CD14-positive monocyte (primary cell): Measurements from ENCODE around the gene MYO16. TPM values are rescaled to one million over a fixed set of nuclear protein-coding genes. Genes with fewer than 3 reads are reported as not detected.

ENCODE experiments used
- DNase-seq, 3 donors: peaks; one replicate each; pipeline ENCODE4 v3.0.0-alpha.2; 2011 to 2022
- H2AFZ ChIP-seq: 2 replicates; pipeline ENCODE4 v1.6.0; 2012; ENCODE audit warnings: mild to moderate bottlenecking, low read depth, low read length, inconsistent platforms; ENCODE audit not compliant: insufficient read depth, poor library complexity, severe bottlenecking
- H3K27ac ChIP-seq, 2 donors: 1 replicate in 1 of 2; 2 replicates in 1 of 2; pipeline ENCODE4 v1.5.1; 2012 to 2013; ENCODE audit warnings: low read length in 2 of 2, control low read depth in 1 of 2, inconsistent platforms in 1 of 2, low read depth in 1 of 2, mild to moderate bottlenecking in 1 of 2
- H3K27me3 ChIP-seq, 2 donors: one replicate each; pipeline versions ENCODE4 v1.6.0 to v1.6.1; 2011 to 2013; ENCODE audit warnings: low read length in 2 of 2; ENCODE audit not compliant: control insufficient read depth in 2 of 2, insufficient read depth in 2 of 2
- H3K36me3 ChIP-seq, 2 donors: replicated peaks in 1 of 2; 1 replicate in 1 of 2; 2 replicates in 1 of 2; pipeline versions ENCODE4 v1.5.1 to v1.6.1; 2012 to 2013; ENCODE audit warnings: low read length in 2 of 2, control low read depth in 1 of 2, inconsistent platforms in 1 of 2, mild to moderate bottlenecking in 1 of 2; ENCODE audit not compliant: insufficient read depth in 2 of 2, control insufficient read depth in 1 of 2
- H3K4me1 ChIP-seq, 2 donors: 1 replicate in 1 of 2; 2 replicates in 1 of 2; pipeline versions ENCODE4 v1.5.1 to v1.6.1; 2012 to 2013; ENCODE audit warnings: low read length in 2 of 2, control low read depth in 1 of 2, inconsistent platforms in 1 of 2, mild to moderate bottlenecking in 1 of 2, moderate library complexity in 1 of 2; ENCODE audit not compliant: insufficient read depth in 2 of 2, control insufficient read depth in 1 of 2
- H3K4me2 ChIP-seq: replicated peaks from 2 replicates; pipeline ENCODE3; 2012; ENCODE audit warnings: low read length, moderate library complexity, mild to moderate bottlenecking; ENCODE audit not compliant: poor library complexity, severe bottlenecking; ENCODE audit errors: extremely low read depth
- H3K4me3 ChIP-seq, 3 experiments: fragments of 200-600 bp in 1 of 3; sonication (generic) in 1 of 3; replicated peaks in 1 of 3; 1 replicate in 2 of 3; 2 replicates in 1 of 3; pipeline ENCODE4 v1.5.1; 2011 to 2013; ENCODE audit warnings: low read length in 3 of 3, mild to moderate bottlenecking in 3 of 3, control low read depth in 2 of 3, low read depth in 2 of 3, inconsistent platforms in 1 of 3, moderate library complexity in 1 of 3
- H3K79me2 ChIP-seq: 2 replicates; pipeline ENCODE4 v1.6.0; 2012; ENCODE audit warnings: mild to moderate bottlenecking, control low read depth, inconsistent platforms, low read length, moderate library complexity; ENCODE audit not compliant: insufficient read depth
- H3K9ac ChIP-seq: 2 replicates; pipeline ENCODE4 v1.6.0; 2017; ENCODE audit warnings: low read length, mild to moderate bottlenecking; ENCODE audit not compliant: insufficient read depth, poor library complexity, severe bottlenecking
- H3K9me3 ChIP-seq, 2 donors: replicated peaks in 1 of 2; 1 replicate in 1 of 2; 2 replicates in 1 of 2; pipeline versions ENCODE4 v1.5.1 to v1.6.1; 2012 to 2013; ENCODE audit warnings: low read length in 2 of 2, control low read depth in 1 of 2; ENCODE audit not compliant: control insufficient read depth in 1 of 2, insufficient read depth in 1 of 2
- H4K20me1 ChIP-seq: 2 replicates; pipeline ENCODE4 v1.6.0; 2012; ENCODE audit warnings: mild to moderate bottlenecking, low read length, control low read depth, moderate library complexity; ENCODE audit not compliant: insufficient read depth
- H3K27ac Mint-ChIP-seq, 7 donors: one replicate each; pipeline ENCODE4 v1.8.0; 2020; ENCODE audit warnings: mild to moderate bottlenecking in 7 of 7, mixed read lengths in 7 of 7, moderate library complexity in 6 of 7, inconsistent platforms in 2 of 7
- H3K27me3 Mint-ChIP-seq, 3 donors: one replicate each; pipeline ENCODE4 v1.8.0; 2021 to 2022; ENCODE audit warnings: low read depth in 3 of 3, mild to moderate bottlenecking in 3 of 3, mixed read lengths in 3 of 3, moderate library complexity in 3 of 3, inconsistent platforms in 1 of 3
- H3K36me3 Mint-ChIP-seq, 2 donors: one replicate each; pipeline ENCODE4 v1.8.0; 2020; ENCODE audit warnings: mixed read lengths in 2 of 2, inconsistent platforms in 1 of 2, mild to moderate bottlenecking in 1 of 2
- H3K4me1 Mint-ChIP-seq: one replicate; pipeline ENCODE4 v1.8.0; 2020; ENCODE audit warnings: mild to moderate bottlenecking, mixed read lengths
- H3K4me3 Mint-ChIP-seq, 2 donors: one replicate each; pipeline ENCODE4 v1.8.0; 2020; ENCODE audit warnings: mild to moderate bottlenecking in 2 of 2, mixed read lengths in 2 of 2, moderate library complexity in 1 of 2
- H3K9me3 Mint-ChIP-seq, 7 donors: one replicate each; pipeline ENCODE4 v1.8.0; 2020 to 2022; ENCODE audit warnings: mixed read lengths in 7 of 7, mild to moderate bottlenecking in 6 of 7, moderate library complexity in 6 of 7, inconsistent platforms in 2 of 7
- WGBS: methylation state at CpG from one replicate; pipeline ENCODE4 v1.1.5; 2013; ENCODE audit warnings: missing lambda C conversion rate; ENCODE audit not compliant: insufficient coverage; 5-methylcytosine and 5-hydroxymethylcytosine counted together
- intact Hi-C, 2 donors: fragments of 100-400 bp; cut with micrococcal nuclease; formaldehyde crosslinking; loops; one replicate each; pipeline versions ENCODE4 v1.15.0 to v1.15.1; 2023
- polyA plus RNA-seq, 3 donors: library from polyadenylated mRNA; depleted of rRNA in 1 of 3; unstranded in 2 of 3; stranded (reverse) in 1 of 3; fragments of 300-500 nt in 2 of 3; fragments of >200 nt in 1 of 3; fragmentation: Illumina TruSeq in 2 of 3; gene quantifications; 1 replicate in 2 of 3; 2 replicates in 1 of 3; pipeline ENCODE4 v1.2.3, GENCODE V29; 2012 to 2021
- TF ChIP-seq, protein P1 (sequence below): fragments of 200-600 bp; IDR thresholded peaks from one replicate; pipeline ENCODE4 v1.8.0; 2022; ENCODE audit warnings: antibody characterized with exemption, mild to moderate bottlenecking

The MYO16 gene
- polyA plus RNA-seq, 3 donors, result not detected

- no peaks in the 10 kb centered on the region for H3K9me3 ChIP-seq
- H3K27me3 ChIP-seq, result no peaks in the 10 kb centered on the region
- H4K20me1 ChIP-seq, result no peaks in the 10 kb centered on the region
- H3K27ac ChIP-seq, result peak overlapping the region in 1 of 2 donors; percentile 15
- peaks cover 0 to 6% (median 2%) of the 10 kb centered on the region in 3 donors for H3K27me3 Mint-ChIP-seq
- peak overlapping the region in 5 of 7 donors; percentile 16 to 91 (median 78) for H3K27ac Mint-ChIP-seq
- DNase-seq, result no peak
- H3K9me3 Mint-ChIP-seq, result no peaks in the 10 kb centered on the region
- H3K9ac ChIP-seq, result peak overlapping the region; percentile 32
- no peaks in the 10 kb centered on the region for H3K36me3 ChIP-seq
- peak overlapping the region; percentile 64 for H3K4me2 ChIP-seq
- TF ChIP-seq, protein P1, sequence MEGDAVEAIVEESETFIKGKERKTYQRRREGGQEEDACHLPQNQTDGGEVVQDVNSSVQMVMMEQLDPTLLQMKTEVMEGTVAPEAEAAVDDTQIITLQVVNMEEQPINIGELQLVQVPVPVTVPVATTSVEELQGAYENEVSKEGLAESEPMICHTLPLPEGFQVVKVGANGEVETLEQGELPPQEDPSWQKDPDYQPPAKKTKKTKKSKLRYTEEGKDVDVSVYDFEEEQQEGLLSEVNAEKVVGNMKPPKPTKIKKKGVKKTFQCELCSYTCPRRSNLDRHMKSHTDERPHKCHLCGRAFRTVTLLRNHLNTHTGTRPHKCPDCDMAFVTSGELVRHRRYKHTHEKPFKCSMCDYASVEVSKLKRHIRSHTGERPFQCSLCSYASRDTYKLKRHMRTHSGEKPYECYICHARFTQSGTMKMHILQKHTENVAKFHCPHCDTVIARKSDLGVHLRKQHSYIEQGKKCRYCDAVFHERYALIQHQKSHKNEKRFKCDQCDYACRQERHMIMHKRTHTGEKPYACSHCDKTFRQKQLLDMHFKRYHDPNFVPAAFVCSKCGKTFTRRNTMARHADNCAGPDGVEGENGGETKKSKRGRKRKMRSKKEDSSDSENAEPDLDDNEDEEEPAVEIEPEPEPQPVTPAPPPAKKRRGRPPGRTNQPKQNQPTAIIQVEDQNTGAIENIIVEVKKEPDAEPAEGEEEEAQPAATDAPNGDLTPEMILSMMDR, result peak; percentile 66
- 0% methylated on average over 1 of the region's 7 CpGs for WGBS
- intact Hi-C loops, result loop anchor here in 1 of 2 donors (10.0 kb wide), 1 partner anchor 700 kb away; the partner anchor contains the start of genes ABHD13 and LIG4
- no peaks in the 10 kb centered on the region for H3K79me2 ChIP-seq
- peaks cover 15% of the 10 kb centered on the region for H3K4me1 Mint-ChIP-seq
- peaks cover 12 to 14% of the 10 kb centered on the region in 2 donors for H3K4me1 ChIP-seq
- H3K4me3 Mint-ChIP-seq, result peak overlapping the region; percentile 67 to 94
- no peaks in the 10 kb centered on the region for H3K36me3 Mint-ChIP-seq
- peak overlapping the region in 2 of 3 experiments; percentile 32 to 39 for H3K4me3 ChIP-seq
- H2AFZ ChIP-seq, result peak overlapping the region; percentile 50
Observed at GRCh38 chr13:108915095-108915633, 285.8 kb downstream of the MYO16 start.

DNA sequence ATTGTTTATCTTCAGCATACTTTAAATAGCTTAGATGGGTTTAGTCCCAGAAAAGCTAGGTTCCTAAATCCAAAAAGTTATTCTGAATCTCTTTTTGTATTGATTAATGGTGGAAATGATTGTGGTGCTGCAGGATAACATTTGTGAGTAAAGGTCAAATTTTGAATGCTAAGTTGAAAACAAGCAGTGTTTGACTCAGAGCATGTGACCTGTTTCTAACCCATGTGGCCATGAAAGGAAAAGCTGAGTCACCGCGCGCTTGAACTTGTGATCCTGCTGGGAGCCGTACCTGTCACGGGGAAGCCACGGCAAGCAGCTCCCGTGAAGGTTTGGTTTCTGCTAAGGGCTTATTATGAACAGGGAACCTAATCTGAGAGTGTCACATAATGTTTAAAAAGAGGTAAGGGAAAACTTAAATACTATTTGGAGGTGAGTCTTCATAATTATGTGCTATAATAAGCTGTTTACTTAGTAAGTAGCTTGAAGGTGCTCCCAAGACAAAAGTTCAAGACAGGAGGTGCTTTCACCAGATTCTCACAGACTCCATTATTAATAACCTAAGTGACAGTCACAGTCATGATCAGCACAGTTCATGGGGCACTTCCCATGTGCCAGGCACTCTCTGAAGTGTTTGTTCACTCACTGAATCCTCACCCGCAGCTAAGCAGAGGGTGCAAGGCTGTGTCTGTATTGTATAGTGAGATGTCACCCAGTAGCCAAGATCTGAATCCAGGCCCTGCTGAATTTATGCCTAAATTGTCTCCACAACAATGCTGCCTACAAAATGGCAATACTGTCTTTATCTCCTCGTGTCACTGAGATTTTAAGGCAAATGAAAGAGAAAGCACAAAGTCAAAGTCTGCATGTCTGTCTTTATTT lies 286.5 kb downstream of the MYO16 start:
- intact Hi-C loops, result loop anchor here in 1 of 2 donors (10.0 kb wide), 1 partner anchor 701 kb away; the partner anchor contains the start of genes ABHD13 and LIG4
- no peaks in the 10 kb centered on the region for H3K9me3 Mint-ChIP-seq
- peak overlapping the region; percentile 64 for H3K4me2 ChIP-seq

More for the DNA sequence above, 286.5 kb downstream of the MYO16 start:
- Mint-ChIP-seq H3K4me3 (peak overlapping the region; percentile 67 to 94), H3K4me1 (peaks cover 15% of the 10 kb centered on the region), H3K36me3 (no peaks in the 10 kb centered on the region), H3K27ac (peak overlapping the region in 6 of 7 donors; percentile 40 to 91 (median 78)), H3K27me3 (peaks cover 1 to 6% (median 2%) of the 10 kb centered on the region in 3 donors)
- Histone ChIP-seq H3K4me3 (peak overlapping the region in 2 of 3 experiments; percentile 32 to 39), H3K27me3 (no peaks in the 10 kb centered on the region), H2AFZ (peak overlapping the region; percentile 50), H3K27ac (peak overlapping the region in 1 of 2 donors; percentile 15), H3K36me3 (no peaks in the 10 kb centered on the region), H3K9me3 (no peaks in the 10 kb centered on the region), H4K20me1 (no peaks in the 10 kb centered on the region), H3K79me2 (no peaks in the 10 kb centered on the region), H3K4me1 (peaks cover 12 to 14% of the 10 kb centered on the region in 2 donors), H3K9ac (no peak overlapping the region)
- TF ChIP-seq, protein P1, result no peak
- 10% methylated on average over 8 of the region's 9 CpGs for WGBS
- DNase-seq, result peak; percentile 62 to 91 (median 77)
